ENCODE data around the gene PMCH.
A peak's percentile ranks its signal among the peaks of the same experiment; 100 is the strongest.
"Not testable (repeated sequence)": the region's sequence is repeated elsewhere in the genome, so short reads cannot be mapped to it uniquely, and the experiment has no call there.

PMCH gene

GRCh38 chr12:102197789-102198188, at the start of gene PMCH:
Gene PMCH, minus strand, starts transcription at chr12:102197833. Its CDS starts 63 bp downstream, at chr12:102197770.
- DNase-seq (ENCODE audit: low read depth in 2 of 2): peak in 1 of 2 experiments; percentile 5

GRCh38 chr12:102240859-102241258, 43.2 kb upstream of the PMCH start:
- DNase-seq (ENCODE audit: low read depth in 2 of 2): not testable (repeated sequence)

GRCh38 chr12:102234599-102234998, 37.0 kb upstream of the PMCH start:
- no peak for DNase-seq (ENCODE audit: low read depth in 2 of 2)

- peak; percentile 12 to 18 for DNase-seq (ENCODE audit: low read depth in 2 of 2)
These were observed 34.8 kb upstream of the PMCH start for GRCh38 chr12:102232446-102232845.

- no peak for DNase-seq (ENCODE audit: low read depth in 2 of 2)
These were observed 34.4 kb upstream of the PMCH start for GRCh38 chr12:102232036-102232435.

GRCh38 chr12:102227954-102228353, 30.3 kb upstream of the PMCH start:
- DNase-seq (ENCODE audit: low read depth in 2 of 2): no peak

- no peak for DNase-seq (ENCODE audit: low read depth in 2 of 2)
These were observed 23.1 kb upstream of the PMCH start for GRCh38 chr12:102220736-102221135.

GRCh38 chr12:102215992-102216691, 18.5 kb upstream of the PMCH start:
- peak in 1 of 2 experiments; percentile 4 for DNase-seq (ENCODE audit: low read depth in 2 of 2)

GRCh38 chr12:102204025-102204424, 6.4 kb upstream of the PMCH start:
- DNase-seq (ENCODE audit: low read depth in 2 of 2): no peak

GRCh38 chr12:102202556-102202955, 4.9 kb upstream of the PMCH start:
- DNase-seq (ENCODE audit: low read depth in 2 of 2): peak; percentile 4

GRCh38 chr12:102201436-102202061, 3.9 kb upstream of the PMCH start:
- DNase-seq (ENCODE audit: low read depth in 2 of 2): no peak

GRCh38 chr12:102195826-102196225, 1.8 kb downstream of the PMCH start:
- DNase-seq (ENCODE audit: low read depth in 2 of 2): no peak

GRCh38 chr12:102182635-102183034, 15.0 kb downstream of the PMCH start:
- no peak for DNase-seq (ENCODE audit: low read depth in 2 of 2)

GRCh38 chr12:102174761-102175160, 22.9 kb downstream of the PMCH start:
- no peak for DNase-seq (ENCODE audit: low read depth in 2 of 2)

GRCh38 chr12:102174117-102174516, 23.5 kb downstream of the PMCH start:
- no peak for DNase-seq (ENCODE audit: low read depth in 2 of 2)

- peak; percentile 7 to 8 for DNase-seq (ENCODE audit: low read depth in 2 of 2)
These were observed 25.2 kb downstream of the PMCH start for GRCh38 chr12:102172436-102172835.

- no peak for DNase-seq (ENCODE audit: low read depth in 2 of 2)
These were observed 25.7 kb downstream of the PMCH start for GRCh38 chr12:102171951-102172350.

GRCh38 chr12:102169922-102170621, 27.6 kb downstream of the PMCH start:
- peak in 1 of 2 experiments; percentile 10 for DNase-seq (ENCODE audit: low read depth in 2 of 2)

GRCh38 chr12:102167821-102168604, 29.6 kb downstream of the PMCH start:
- no peak for DNase-seq (ENCODE audit: low read depth in 2 of 2)

- no peak for DNase-seq (ENCODE audit: low read depth in 2 of 2)
These were observed 34.2 kb downstream of the PMCH start for GRCh38 chr12:102163383-102163782.

GRCh38 chr12:102155206-102155605, 42.4 kb downstream of the PMCH start:
- not testable (repeated sequence) for DNase-seq (ENCODE audit: low read depth in 2 of 2)

GRCh38 chr12:102147062-102147587, 50.5 kb downstream of the PMCH start:
- DNase-seq (ENCODE audit: low read depth in 2 of 2): not testable (repeated sequence)

Measured in fibroblast of skin of left quadriceps (primary cell).